HG03460 (cell line): ENCODE data around the gene GMPPA.

Experiments
- ATAC-seq: cut with Tn5 transposase; IDR thresholded peaks from one replicate; pipeline ENCODE4 v1.9.1; 2021; ENCODE audit not compliant: unreplicated experiment

Gene GMPPA

GRCh38 chr2:219501849-219502248 is 3.2 kb downstream of the GMPPA start:
- no peak for ATAC-seq

DNA sequence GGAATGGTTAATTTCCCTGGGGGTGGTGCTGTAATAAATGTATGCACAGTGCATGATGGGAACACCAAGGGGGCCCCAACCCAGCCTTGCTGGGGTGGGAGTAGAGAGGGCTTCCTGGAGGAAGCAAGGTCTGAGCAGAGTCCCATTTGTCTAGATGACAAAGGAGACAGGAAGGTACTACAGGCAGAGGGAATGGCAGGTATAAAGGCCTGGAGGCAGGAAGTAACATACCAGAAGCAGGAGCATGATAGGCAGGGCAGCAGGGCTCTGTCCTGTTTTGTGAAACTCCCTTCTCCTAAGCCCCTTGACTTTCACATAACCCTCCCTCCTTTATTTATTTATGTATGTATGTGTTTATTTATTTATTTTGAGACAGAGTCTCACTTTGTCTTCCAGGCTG is 3.9 kb downstream of the GMPPA start:
- no peak for ATAC-seq

- no peak for ATAC-seq
Observed at GRCh38 chr2:219505585-219505984, 6.9 kb downstream of the GMPPA start.

DNA sequence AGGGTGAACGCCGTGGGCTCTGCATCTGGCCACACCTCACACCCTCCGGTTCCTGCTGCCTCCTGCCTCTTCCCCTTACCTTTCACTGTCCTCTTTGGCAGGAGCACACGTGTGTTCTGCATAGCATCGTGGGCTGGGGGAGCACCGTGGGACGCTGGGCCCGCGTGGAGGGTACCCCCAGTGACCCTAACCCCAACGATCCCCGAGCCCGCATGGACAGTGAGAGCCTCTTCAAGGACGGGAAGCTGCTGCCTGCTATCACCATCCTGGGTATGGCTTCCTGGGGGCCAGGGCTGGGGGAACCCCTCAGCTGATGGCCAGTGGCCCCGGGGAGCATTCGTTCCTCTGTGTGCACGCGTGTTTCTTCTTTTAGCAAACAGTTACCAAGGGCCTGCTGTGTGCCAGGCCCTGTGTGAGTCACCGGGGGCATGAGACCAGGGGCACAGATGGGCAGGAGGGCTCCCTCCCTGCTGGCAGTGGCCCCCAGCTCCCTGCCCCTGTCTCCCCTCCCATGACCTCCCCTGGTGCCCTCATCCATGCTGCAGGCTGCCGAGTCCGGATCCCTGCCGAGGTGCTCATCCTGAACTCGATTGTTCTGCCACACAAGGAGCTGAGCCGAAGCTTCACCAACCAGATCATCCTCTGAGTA is 7.6 kb downstream of the GMPPA start:
- ATAC-seq, result no peak

DNA sequence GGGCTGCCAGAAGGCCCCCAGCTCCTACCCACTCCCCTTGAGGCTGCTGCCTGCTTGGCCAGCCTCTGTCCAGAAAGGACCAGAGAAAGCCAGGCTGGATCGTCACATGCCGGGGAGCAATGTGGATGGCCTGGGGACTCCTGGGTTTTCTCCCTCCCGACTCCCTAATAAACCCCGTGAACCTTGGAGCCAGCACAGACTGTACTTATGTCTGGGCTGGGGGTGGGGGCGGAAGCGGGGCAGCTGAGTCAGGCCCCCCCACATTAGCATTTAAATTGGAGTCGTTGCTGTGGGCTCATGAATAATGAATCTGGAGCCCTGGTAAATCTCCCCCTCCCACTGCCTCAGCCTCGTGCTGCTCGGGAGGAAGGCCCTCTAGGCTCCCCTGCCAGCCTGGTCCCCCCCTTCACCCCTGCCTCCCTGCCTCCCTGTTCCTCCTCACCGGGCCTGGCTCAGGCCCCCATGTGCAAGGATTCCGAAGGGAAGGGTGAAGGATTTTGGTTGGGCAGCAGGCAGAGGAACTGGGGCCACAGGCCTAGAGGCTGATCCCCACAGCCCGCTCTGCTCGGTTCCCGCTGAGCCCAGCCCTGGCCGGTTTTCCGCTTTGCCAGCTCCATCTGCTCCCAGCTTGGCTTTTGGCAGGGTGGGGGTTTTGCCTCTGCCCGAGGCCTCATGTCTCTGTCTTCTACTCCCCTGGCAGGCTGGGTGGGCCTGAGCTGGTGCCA is 8.3 kb downstream of the GMPPA start:
- no peak for ATAC-seq

- ATAC-seq, result no peak
Observed at GRCh38 chr2:219507581-219508443, 9.1 kb downstream of the GMPPA start.

DNA sequence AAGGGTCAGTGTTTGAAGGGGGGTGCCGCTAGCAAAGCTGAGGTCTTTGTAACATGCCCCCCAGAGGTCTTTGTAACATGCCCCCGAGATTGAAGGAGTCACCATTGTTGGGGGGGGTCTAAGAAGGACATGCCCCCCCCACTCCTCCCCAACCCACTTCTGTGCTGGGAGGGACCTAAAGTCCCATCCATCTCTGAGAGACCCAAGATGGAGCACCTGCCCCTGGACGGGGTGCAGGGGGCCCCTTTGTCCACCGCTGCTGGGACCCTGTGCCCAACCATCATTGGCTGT is 9.7 kb downstream of the GMPPA start:
- ATAC-seq, result no peak

DNA sequence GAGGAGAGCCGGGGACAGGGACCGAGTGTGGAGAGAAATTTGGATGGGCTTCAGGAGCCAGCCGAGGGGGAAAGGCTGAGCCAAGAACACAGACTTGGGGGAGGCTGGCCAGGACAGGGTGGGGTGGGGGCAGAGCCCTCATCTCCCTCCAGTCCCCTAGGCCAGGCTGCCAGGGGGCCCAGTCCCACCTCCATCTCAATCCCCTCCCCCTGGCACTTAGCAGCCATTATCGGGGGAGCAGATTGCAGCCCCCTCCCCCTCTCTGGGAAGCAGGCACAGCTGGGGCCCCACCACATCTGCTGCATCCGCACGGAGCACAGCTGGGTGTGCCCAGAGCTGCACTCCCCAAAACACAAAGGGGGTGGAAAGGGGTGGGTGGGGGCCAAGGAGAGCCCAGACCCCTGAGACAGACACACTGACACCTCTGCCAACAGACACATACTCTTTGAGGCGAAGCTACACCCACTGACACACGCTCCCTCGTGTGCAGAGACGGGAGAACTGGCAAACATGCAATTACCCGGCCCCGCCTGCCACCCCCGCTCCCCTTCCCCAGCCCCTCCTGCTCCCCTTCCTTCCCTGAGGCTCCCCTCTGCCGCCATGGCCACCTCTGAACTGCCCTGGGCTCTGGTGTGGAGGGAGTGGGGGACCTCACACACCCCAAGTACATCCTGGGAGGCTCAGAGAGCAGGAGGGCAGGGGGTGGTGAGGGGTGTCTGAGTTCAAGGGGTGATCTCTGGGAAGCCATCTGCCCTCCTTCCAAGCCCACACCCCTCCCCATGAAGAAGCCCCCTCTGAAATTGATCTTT is 10.5 kb downstream of the GMPPA start:
- ATAC-seq, result no peak

DNA sequence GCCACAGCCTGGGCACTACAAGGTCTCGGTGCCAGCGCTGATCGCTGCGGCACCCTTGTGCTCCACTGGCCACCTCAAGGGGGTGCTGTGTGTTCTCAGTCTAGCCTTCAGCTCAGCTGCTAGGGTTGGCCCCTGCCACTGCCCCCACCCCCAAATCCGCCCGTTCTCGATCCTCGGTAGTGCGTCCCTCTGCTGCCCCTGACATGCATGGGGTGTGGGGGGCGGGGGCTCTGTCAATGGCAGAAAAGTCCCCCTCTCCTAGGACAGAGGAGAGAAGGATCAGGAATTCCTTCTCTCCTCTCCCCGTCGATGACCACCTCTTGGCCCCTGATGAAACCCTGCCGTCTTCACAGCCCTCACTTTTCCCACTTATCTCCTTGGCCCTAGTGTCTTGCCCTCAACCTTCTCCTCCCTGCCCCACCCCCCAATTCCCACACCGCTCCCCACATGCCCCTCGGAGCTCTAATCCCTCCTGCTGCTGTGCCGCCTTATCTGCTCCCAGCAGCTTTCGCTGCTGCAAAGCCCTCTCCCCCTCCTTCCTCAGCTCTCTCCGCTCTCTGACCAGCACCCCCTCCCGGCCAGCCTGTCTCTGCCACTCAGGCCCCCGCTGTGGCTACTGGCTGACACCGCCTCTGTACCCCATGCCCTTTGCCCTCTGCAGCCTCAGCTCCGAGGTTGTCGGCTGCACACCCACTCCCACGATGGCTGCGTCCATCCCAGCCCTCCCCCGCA is 11.3 kb downstream of the GMPPA start:
- ATAC-seq, result peak; percentile 64

GRCh38 chr2:219510512-219511135 is 11.9 kb downstream of the GMPPA start:
- no peak for ATAC-seq

DNA sequence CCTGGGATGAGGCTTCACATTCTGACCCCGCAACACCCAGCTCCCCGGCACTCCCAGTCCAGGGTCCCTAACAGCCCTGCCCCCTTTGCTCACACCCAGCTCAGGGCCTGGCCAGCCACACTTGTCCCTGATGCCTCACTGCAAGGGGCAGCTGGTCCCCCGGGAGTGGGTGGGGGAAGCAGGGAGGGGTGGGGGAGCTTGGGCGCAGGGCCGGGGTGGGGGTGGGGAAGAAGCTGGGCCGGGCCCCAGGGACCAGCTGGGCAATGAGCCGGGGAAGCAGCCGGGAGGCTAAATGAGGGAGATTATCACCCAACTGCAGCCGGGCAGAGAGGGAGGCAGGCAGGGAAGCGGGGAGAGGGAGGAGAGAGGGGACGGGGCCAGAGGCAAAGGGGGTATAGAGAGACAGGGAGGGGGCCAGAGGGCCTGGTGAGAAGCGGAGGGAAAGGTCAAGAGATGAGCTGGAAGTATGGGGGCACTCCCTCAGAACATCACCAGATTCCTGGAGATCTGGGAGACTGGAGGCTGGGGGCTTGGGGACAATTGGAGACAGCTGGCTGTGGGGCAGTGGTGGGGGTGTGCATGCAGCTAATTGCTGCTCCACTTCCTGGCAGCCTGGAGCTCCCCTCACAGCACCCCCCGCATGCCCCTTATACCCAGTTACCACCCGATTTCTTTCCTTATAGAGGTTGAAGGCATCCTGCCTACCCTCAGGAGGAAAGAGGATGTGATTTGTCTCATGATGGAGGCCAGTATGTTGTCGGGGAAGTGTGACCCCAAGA is 13.0 kb downstream of the GMPPA start:
- ATAC-seq, result no peak

DNA sequence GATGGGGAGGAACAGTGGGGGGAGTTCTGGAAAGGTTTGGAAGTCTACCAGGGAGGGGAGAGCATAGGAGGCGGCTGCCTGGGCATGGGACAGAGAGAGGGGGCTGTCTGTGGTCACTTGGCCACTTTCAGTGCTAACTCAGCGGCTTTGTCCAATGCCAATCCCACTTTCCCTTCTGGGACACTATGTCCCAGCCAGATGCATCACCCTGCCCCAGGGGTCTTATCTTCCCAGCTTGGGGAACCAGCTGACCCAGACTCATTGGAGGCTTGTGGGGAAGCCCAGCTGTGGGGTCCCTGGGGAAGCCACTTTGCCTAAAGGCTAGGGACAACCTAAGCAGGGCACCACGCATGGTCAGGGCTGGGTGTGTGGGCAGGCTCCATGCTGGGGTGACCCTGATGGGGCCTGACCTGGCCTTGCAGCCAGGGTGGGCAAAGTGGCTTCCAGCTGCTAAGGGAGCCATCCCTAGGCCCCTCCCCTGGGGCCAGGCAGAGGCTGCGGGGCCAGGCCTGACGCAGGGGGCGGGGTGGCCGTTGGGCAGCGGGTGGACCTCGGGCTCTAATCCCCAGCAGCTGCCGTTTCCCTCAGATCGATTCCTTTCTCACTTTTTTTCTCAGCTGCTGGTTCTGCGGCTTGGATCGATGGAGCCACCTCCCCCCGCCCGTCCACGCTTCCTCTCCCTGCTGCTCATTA is 14.0 kb downstream of the GMPPA start:
- ATAC-seq, result no peak

- no peak for ATAC-seq
Observed at GRCh38 chr2:219513787-219514186, 15.1 kb downstream of the GMPPA start.

DNA sequence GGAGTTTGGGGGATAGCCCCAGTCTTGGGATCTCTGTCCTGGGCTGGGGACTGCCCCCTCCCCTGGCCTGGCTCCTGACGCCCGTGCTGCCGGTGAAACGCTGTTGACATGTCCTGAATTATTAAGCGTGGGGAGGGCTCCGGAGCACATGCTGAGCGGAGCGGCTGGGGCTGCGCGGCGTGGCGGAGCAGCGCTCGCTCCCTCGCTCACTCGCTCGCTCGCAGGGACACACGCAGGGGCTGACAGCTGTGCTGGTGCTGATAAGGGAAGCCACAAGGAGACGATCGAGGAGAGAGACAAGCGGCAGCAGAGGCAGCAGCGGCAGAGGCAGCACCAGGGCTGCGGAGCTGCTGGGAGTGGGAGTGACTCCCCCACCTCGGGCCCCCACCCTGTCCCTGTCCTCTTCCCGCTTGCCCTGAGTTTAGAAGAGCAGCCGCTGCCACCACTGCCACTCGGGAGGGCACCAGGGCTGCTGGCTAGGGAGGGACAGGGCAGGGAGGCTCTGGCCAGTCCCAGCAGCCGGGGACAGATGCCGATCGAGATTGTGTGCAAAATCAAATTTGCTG is 15.6 kb downstream of the GMPPA start, which contains the start of gene ASIC4:
ASIC4 (plus strand) TSS at position 287 of the 566 bp plus-strand sequence; CDS start at position 530, 243 bp downstream.
- ATAC-seq, result no peak

GRCh38 chr2:219514836-219515235 is 16.1 kb downstream of the GMPPA start:
- no peak for ATAC-seq

DNA sequence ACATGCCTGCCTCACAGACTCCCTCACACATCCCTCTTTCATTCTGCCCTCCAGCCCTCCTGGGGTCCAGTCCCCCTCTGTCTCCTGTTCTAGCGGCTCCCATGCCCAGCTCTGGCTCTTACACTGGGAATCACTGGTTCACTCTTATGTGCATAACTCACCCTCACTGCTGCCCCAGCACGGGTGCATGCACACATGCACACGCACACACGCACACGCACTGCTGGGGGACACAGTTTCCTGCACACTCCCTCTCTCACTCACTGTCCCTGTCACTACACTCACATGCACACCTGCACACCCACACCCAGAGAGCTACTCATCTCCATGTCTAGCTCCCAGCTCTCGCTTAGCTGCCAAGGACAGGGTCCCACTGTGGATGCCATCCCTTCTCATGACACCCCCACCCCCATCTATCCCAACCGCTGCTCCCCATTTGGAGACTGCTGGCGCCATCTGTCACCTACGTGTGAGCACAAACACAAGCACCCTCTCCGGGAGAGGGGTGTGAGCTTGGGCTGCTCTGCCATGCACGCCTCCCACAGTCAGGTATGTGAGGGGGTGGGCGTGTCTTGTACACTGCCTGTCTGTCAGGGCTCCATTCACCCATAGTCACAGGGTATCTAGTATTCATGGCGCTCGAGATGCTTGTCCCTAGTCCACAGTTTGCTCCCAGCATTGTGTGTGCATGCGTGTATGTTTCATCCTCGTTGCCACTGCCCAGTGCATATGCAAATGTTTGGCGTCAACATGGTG is 17.4 kb downstream of the GMPPA start:
- ATAC-seq, result no peak

GRCh38 chr2:219516888-219517287 is 18.2 kb downstream of the GMPPA start:
- no peak for ATAC-seq
